ENCODE data around the gene CPNE5.
"Not testable (repeated sequence)": the region's sequence is repeated elsewhere in the genome, so short reads cannot be mapped to it uniquely, and the experiment has no call there.

Gene CPNE5

GRCh38 chr6:36720251-36721141 is 118.7 kb downstream of the CPNE5 start:
- no peak for DNase-seq

GRCh38 chr6:36719126-36719525 is 120.1 kb downstream of the CPNE5 start:
- DNase-seq: no peak

GRCh38 chr6:36718560-36718959 is 120.7 kb downstream of the CPNE5 start:
- DNase-seq: no peak

- no peak for DNase-seq
These were observed 121.2 kb downstream of the CPNE5 start for GRCh38 chr6:36717871-36718540.

- DNase-seq: no peak
These were observed 121.9 kb downstream of the CPNE5 start for GRCh38 chr6:36717231-36717825.

GRCh38 chr6:36716476-36717093 is 122.7 kb downstream of the CPNE5 start:
- DNase-seq: no peak

GRCh38 chr6:36715469-36715868 is 123.8 kb downstream of the CPNE5 start:
- no peak for DNase-seq

- DNase-seq: no peak
These were observed 124.7 kb downstream of the CPNE5 start for GRCh38 chr6:36714511-36714910.

GRCh38 chr6:36713846-36714245 is 125.4 kb downstream of the CPNE5 start:
- DNase-seq: no peak

- DNase-seq: no peak
These were observed 126.4 kb downstream of the CPNE5 start for GRCh38 chr6:36712816-36713215.

- DNase-seq: no peak
These were observed 132.9 kb downstream of the CPNE5 start for GRCh38 chr6:36706339-36706738.

- DNase-seq: not testable (repeated sequence)
These were observed 134.2 kb downstream of the CPNE5 start for GRCh38 chr6:36704961-36705577.

- no peak for DNase-seq
These were observed 135.3 kb downstream of the CPNE5 start for GRCh38 chr6:36703982-36704381.

- no peak for DNase-seq
These were observed 136.1 kb downstream of the CPNE5 start for GRCh38 chr6:36703081-36703606.

GRCh38 chr6:36702656-36703055 is 136.6 kb downstream of the CPNE5 start:
- no peak for DNase-seq

- DNase-seq: no peak
These were observed 137.7 kb downstream of the CPNE5 start for GRCh38 chr6:36701401-36701991.

- no peak for DNase-seq
These were observed 138.4 kb downstream of the CPNE5 start for GRCh38 chr6:36700831-36701230.

- no peak for DNase-seq
These were observed 139.0 kb downstream of the CPNE5 start for GRCh38 chr6:36700071-36700812.

GRCh38 chr6:36699348-36699747 is 139.9 kb downstream of the CPNE5 start:
- DNase-seq: no peak

- no peak for DNase-seq
These were observed 140.4 kb downstream of the CPNE5 start for GRCh38 chr6:36698871-36699271.

GRCh38 chr6:36698196-36698595 is 141.0 kb downstream of the CPNE5 start:
- DNase-seq: no peak
